H1 (cell line): ENCODE results near the gene LMNB1. TPM values are rescaled to one million over a fixed set of nuclear protein-coding genes. Genes with fewer than 3 reads are reported as not detected.

ENCODE experiments used
- CTCF ChIA-PET: fragments of 300-600 bp; sonication (Branson Sonifier 250); formaldehyde crosslinking; loops from one replicate; lab custom pipeline; 2021; ENCODE audit not compliant: partially characterized antibody; lab: Charles Lee
- POLR2A ChIA-PET: fragments of 300-600 bp; sonication (Branson Sonifier 250); formaldehyde crosslinking; loops from one replicate; lab custom pipeline; 2021; ENCODE audit warnings: inconsistent platforms; ENCODE audit not compliant: partially characterized antibody; lab: Charles Lee
- DNase-seq, 2 experiments: peaks; one replicate each; pipeline versions ENCODE4 v3.0.0 to v3.0.0-alpha.2; 2010 to 2022; ENCODE audit warnings: low spot score in 2 of 2, low read depth in 1 of 2, mixed read lengths in 1 of 2
- FAIRE-seq: peaks from 2 replicates; lab custom pipeline; 2011; peaks lifted over from hg19 to GRCh38; lab: Jason Lieb, UNC
- H2AFZ ChIP-seq: 2 replicates; pipeline ENCODE4 v1.8.1; 2012; ENCODE audit warnings: low read length, inconsistent platforms
- H2AK5ac ChIP-seq: 2 replicates; pipeline ENCODE4 v1.6.1; 2013; ENCODE audit warnings: low read depth, low read length
- H2BK120ac ChIP-seq: replicated peaks from 2 replicates; pipeline ENCODE3; 2013; ENCODE audit warnings: low read depth, low read length, inconsistent platforms
- H2BK12ac ChIP-seq: 2 replicates; pipeline ENCODE4 v1.6.1; 2013; ENCODE audit warnings: low read depth, low read length
- H2BK15ac ChIP-seq: 2 replicates; pipeline ENCODE4 v1.6.1; 2013; ENCODE audit warnings: low read length
- H2BK20ac ChIP-seq: 2 replicates; pipeline ENCODE4 v1.6.1; 2013; ENCODE audit warnings: low read length
- H2BK5ac ChIP-seq: 2 replicates; pipeline ENCODE4 v1.6.1; 2013; ENCODE audit warnings: low read depth, low read length
- H3K14ac ChIP-seq: 2 replicates; pipeline ENCODE4 v1.6.1; 2013; ENCODE audit warnings: inconsistent platforms; ENCODE audit not compliant: insufficient read length
- H3K18ac ChIP-seq: 2 replicates; pipeline ENCODE4 v1.6.1; 2013; ENCODE audit warnings: low read length; ENCODE audit errors: extremely low read depth
- H3K23ac ChIP-seq: 2 replicates; pipeline ENCODE4 v1.6.1; 2013; ENCODE audit warnings: inconsistent platforms; ENCODE audit not compliant: insufficient read length
- H3K23me2 ChIP-seq: 2 replicates; pipeline ENCODE4 v1.6.1; 2013; ENCODE audit warnings: low read depth, low read length
- H3K27ac ChIP-seq: 2 replicates; pipeline ENCODE4 v1.6.1; 2011; ENCODE audit warnings: low read depth, low read length, inconsistent platforms
- H3K27me3 ChIP-seq, 4 experiments: replicated peaks in 1 of 4; 1 replicate in 1 of 4; 2 replicates in 3 of 4; pipeline versions ENCODE4 v1.6.1 to v1.8.1; 2011 to 2013; ENCODE audit warnings: low read length in 3 of 4, mild to moderate bottlenecking in 3 of 4, inconsistent platforms in 2 of 4, mixed read lengths in 2 of 4, moderate library complexity in 1 of 4; ENCODE audit not compliant: control insufficient read depth in 3 of 4, insufficient read depth in 3 of 4; ENCODE audit errors: extremely low read depth in 1 of 4
- H3K36me3 ChIP-seq, 4 experiments: 2 replicates each; pipeline versions ENCODE4 v1.6.1 to v1.8.1; 2011 to 2013; ENCODE audit warnings: mild to moderate bottlenecking in 4 of 4, low read length in 3 of 4, moderate library complexity in 2 of 4, control low read depth in 1 of 4, inconsistent platforms in 1 of 4; ENCODE audit not compliant: insufficient read depth in 4 of 4, control insufficient read depth in 2 of 4
- H3K4ac ChIP-seq: replicated peaks from 2 replicates; pipeline ENCODE3; 2013; ENCODE audit warnings: low read length, low read depth, mixed read lengths, inconsistent platforms; ENCODE audit not compliant: insufficient read length
- H3K4me1 ChIP-seq, 4 experiments: replicated peaks in 1 of 4; 1 replicate in 1 of 4; 2 replicates in 3 of 4; pipeline versions ENCODE4 v1.6.1 to v1.8.1; 2011 to 2013; ENCODE audit warnings: low read length in 3 of 4, inconsistent platforms in 2 of 4, mixed read lengths in 1 of 4; ENCODE audit not compliant: insufficient read depth in 4 of 4, control insufficient read depth in 3 of 4
- H3K4me2 ChIP-seq, 2 experiments: 2 replicates each; pipeline versions ENCODE4 v1.6.1 to v1.8.1; 2011 to 2013; ENCODE audit warnings: low read depth in 2 of 2, low read length in 2 of 2, control low read depth in 1 of 2, inconsistent platforms in 1 of 2, mild to moderate bottlenecking in 1 of 2; ENCODE audit not compliant: insufficient read depth in 1 of 2
- H3K4me3 ChIP-seq, 4 experiments: fragments of 200-600, 300-600 bp in 1 of 4; sonication (generic), shearing (Covaris generic), sonication (Bioruptor Twin) in 1 of 4; 2 replicates each; pipeline versions ENCODE4 v1.5.1 to v1.8.1; 2011 to 2016; ENCODE audit warnings: low read length in 4 of 4, low read depth in 3 of 4, control low read depth in 2 of 4, inconsistent platforms in 2 of 4, mild to moderate bottlenecking in 2 of 4, mixed read lengths in 1 of 4, moderate library complexity in 1 of 4; ENCODE audit not compliant: insufficient read depth in 2 of 4; ENCODE audit errors: extremely low read depth in 1 of 4
- H3K56ac ChIP-seq: replicated peaks from 2 replicates; pipeline ENCODE3; 2013; ENCODE audit warnings: low read depth, mild to moderate bottlenecking, mixed read lengths, low read length, inconsistent platforms; ENCODE audit not compliant: insufficient read length
- H3K79me1 ChIP-seq: 2 replicates; pipeline ENCODE4 v1.6.1; 2013; ENCODE audit warnings: low read depth, low read length, control low read depth
- H3K79me2 ChIP-seq, 2 experiments: 2 replicates each; pipeline versions ENCODE4 v1.6.1 to v1.8.1; 2012 to 2013; ENCODE audit warnings: low read length in 2 of 2, mild to moderate bottlenecking in 2 of 2, inconsistent platforms in 1 of 2; ENCODE audit not compliant: insufficient read depth in 2 of 2, control insufficient read depth in 1 of 2
- H3K9ac ChIP-seq, 4 experiments: replicated peaks in 1 of 4; 1 replicate in 1 of 4; 2 replicates in 3 of 4; pipeline versions ENCODE4 v1.6.1 to v1.8.1; 2011 to 2013; ENCODE audit warnings: low read depth in 3 of 4, low read length in 3 of 4, control low read depth in 2 of 4, mild to moderate bottlenecking in 2 of 4, moderate library complexity in 2 of 4, inconsistent platforms in 1 of 4; ENCODE audit errors: extremely low read depth in 1 of 4
- H3K9me3 ChIP-seq, 2 experiments: 2 replicates each; pipeline versions ENCODE4 v1.6.1 to v1.8.1; 2012 to 2013; ENCODE audit warnings: mild to moderate bottlenecking in 2 of 2, moderate library complexity in 2 of 2, control low read depth in 1 of 2, inconsistent platforms in 1 of 2, low read depth in 1 of 2, low read length in 1 of 2, mixed read lengths in 1 of 2; ENCODE audit not compliant: insufficient read depth in 2 of 2
- H4K20me1 ChIP-seq, 2 experiments: replicated peaks in 1 of 2; 2 replicates each; pipeline versions ENCODE3 to v1.8.1; 2011 to 2013; ENCODE audit warnings: inconsistent platforms in 2 of 2, low read length in 2 of 2, mild to moderate bottlenecking in 1 of 2; ENCODE audit not compliant: insufficient read depth in 2 of 2, control insufficient read depth in 1 of 2
- H4K5ac ChIP-seq: 2 replicates; pipeline ENCODE4 v1.6.1; 2013; ENCODE audit warnings: low read length, low read depth, mixed read lengths, inconsistent platforms; ENCODE audit not compliant: insufficient read length
- H4K8ac ChIP-seq: 2 replicates; pipeline ENCODE4 v1.8.0; 2013; ENCODE audit warnings: mild to moderate bottlenecking, moderate library complexity, low read length, inconsistent platforms; ENCODE audit not compliant: insufficient read depth; ENCODE audit errors: extremely low read depth
- H4K91ac ChIP-seq: replicated peaks from 2 replicates; pipeline ENCODE3; 2013; ENCODE audit warnings: low read length, mixed read lengths, inconsistent platforms; ENCODE audit not compliant: insufficient read length
- CEBPB ChIP-seq: IDR thresholded peaks from 2 replicates; pipeline ENCODE4 v1.6.1; 2012; ENCODE audit warnings: low read depth, low read length
- GABPA ChIP-seq: IDR thresholded peaks from 2 replicates; pipeline ENCODE4 v1.6.1; 2011; ENCODE audit warnings: mild to moderate bottlenecking, low read length, moderate library complexity, borderline replicate concordance; ENCODE audit not compliant: insufficient read depth
- JUN ChIP-seq: IDR thresholded peaks from 2 replicates; pipeline ENCODE4 v1.6.1; 2011; ENCODE audit warnings: low read depth, mild to moderate bottlenecking, improper control_type of control experiment, low read length
- MAFK ChIP-seq: IDR thresholded peaks from 2 replicates; pipeline ENCODE4 v1.6.1; 2012; ENCODE audit warnings: low read depth, mild to moderate bottlenecking, improper control_type of control experiment, low read length
- MAX ChIP-seq: IDR thresholded peaks from 2 replicates; pipeline ENCODE4 v1.6.1; 2012; ENCODE audit warnings: inconsistent platforms
- POU5F1 ChIP-seq: IDR thresholded peaks from 2 replicates; pipeline ENCODE4 v1.6.1; 2011; ENCODE audit warnings: low read depth, mild to moderate bottlenecking, low read length, moderate library complexity
- RFX5 ChIP-seq: IDR thresholded peaks from 2 replicates; pipeline ENCODE4 v1.6.1; 2011; ENCODE audit warnings: low read depth, low read length, improper control_type of control experiment, borderline replicate concordance
- RXRA ChIP-seq: IDR thresholded peaks from 2 replicates; pipeline ENCODE4 v1.6.1; 2011; ENCODE audit warnings: low read depth, mild to moderate bottlenecking, low read length, moderate library complexity; ENCODE audit not compliant: insufficient read depth
- SIN3A ChIP-seq, 2 experiments: IDR thresholded peaks in 1 of 2; conservative IDR thresholded peaks in 1 of 2; 2 replicates each; pipeline ENCODE4 v1.6.1; 2011 to 2012; ENCODE audit warnings: low read length in 2 of 2, improper control_type of control experiment in 1 of 2, low read depth in 1 of 2, mild to moderate bottlenecking in 1 of 2
- SIRT6 ChIP-seq: IDR thresholded peaks from one replicate; pipeline ENCODE4 v1.7.1; 2012; ENCODE audit warnings: low read length, inconsistent platforms
- SP2 ChIP-seq: IDR thresholded peaks from 2 replicates; pipeline ENCODE4 v1.6.1; 2012; ENCODE audit warnings: mild to moderate bottlenecking, low read length, inconsistent platforms
- SP4 ChIP-seq: IDR thresholded peaks from 2 replicates; pipeline ENCODE4 v1.6.1; 2012; ENCODE audit warnings: low read length, inconsistent platforms
- TAF1 ChIP-seq: IDR thresholded peaks from 2 replicates; pipeline ENCODE4 v1.6.1; 2011; ENCODE audit warnings: mild to moderate bottlenecking, low read depth, low read length
- TAF7 ChIP-seq: optimal IDR thresholded peaks from 2 replicates; pipeline ENCODE3; 2011; ENCODE audit warnings: low read depth, mild to moderate bottlenecking, inconsistent platforms, low read length, moderate library complexity, borderline replicate concordance
- TCF12 ChIP-seq: IDR thresholded peaks from 2 replicates; pipeline ENCODE4 v1.6.1; 2011; ENCODE audit warnings: low read depth, mild to moderate bottlenecking, low read length
- TEAD4 ChIP-seq: IDR thresholded peaks from 2 replicates; pipeline ENCODE4 v1.6.1; 2012; ENCODE audit warnings: low read depth, low read length, inconsistent platforms, mixed read lengths
- whole genome bisulfite sequencing, 2 experiments: shearing (Covaris generic) in 1 of 2; methylation state at CpG; one replicate each; pipeline versions ENCODE4 v1.1.6 to v1.1.7; 2013 to 2015; ENCODE audit warnings: low lambda C conversion rate in 2 of 2, mixed read lengths in 2 of 2, inconsistent platforms in 1 of 2, low coverage in 1 of 2, missing lambda C conversion rate in 1 of 2; ENCODE audit not compliant: insufficient replicate concordance in 2 of 2, insufficient coverage in 1 of 2, insufficient read length in 1 of 2; ENCODE audit errors: extremely low coverage in 1 of 2, missing lambda C conversion rate in 1 of 2; 5-methylcytosine and 5-hydroxymethylcytosine counted together
- polyA plus RNA-seq, 7 experiments: library from polyadenylated mRNA; depleted of rRNA in 3 of 7; stranded (reverse) in 5 of 7; unstranded in 2 of 7; fragments of >200 nt in 5 of 7; fragments of 200-250 nt in 2 of 7; gene quantifications; 1 replicate in 5 of 7; 2 replicates in 1 of 7; 4 replicates in 1 of 7; pipeline versions ENCODE4 v1.2.1 to v1.2.3, GENCODE V29; 2011 to 2013; ENCODE audit warnings: missing spikeins in 2 of 7, mixed read lengths in 2 of 7
- total RNA-seq: library from RNA; stranded (reverse); fragmentation: NEBNext Ultra II Directional; extraction: Animal tissue kit (Norgen Biotek cat#: 25700); gene quantifications from 2 replicates; pipeline ENCODE4 v1.2.1, GENCODE V29; 2021

Gene LMNB1
- total and polyA plus RNA-seq, 2 of the 8 experiments (the other 6 are each of a cell fraction or from before 2014, with no cell fraction given) = 73.5 to 225 TPM

GRCh38 chr5:126878634-126879033 lies 101.7 kb downstream of the LMNB1 start:
- 81% methylated on average over 4 of the region's 4 CpGs; no CpG with 5 or more reads in 1 of the 2 experiments for WGBS, 2 experiments
- H2BK15ac ChIP-seq = no peak overlapping the region
- H4K8ac ChIP-seq = no peak overlapping the region
- ChIA-PET CTCF (no interaction called here), POLR2A (interaction anchor here (0.6 kb wide), 1 partner anchor 275 kb away, joined by 3 read pairs; no protein-coding TSS in a partner anchor)
- no peak overlapping the region for H2BK120ac ChIP-seq
- no peak overlapping the region for H3K4me2 ChIP-seq
- no peak overlapping the region for H4K91ac ChIP-seq
- H3K79me2 ChIP-seq = no peaks in the 10 kb centered on the region
- no peak overlapping the region for H2BK5ac ChIP-seq
- no peak overlapping the region for H2BK12ac ChIP-seq
- FAIRE-seq (no peak), DNase-seq (no peak)
- H3K4me1 ChIP-seq = peaks cover 0 to 6% (median 4%) of the 10 kb centered on the region in 4 experiments; a peak in 2 of 7 replicates
- no peak overlapping the region for H3K4ac ChIP-seq
- H3K4me3 ChIP-seq = no peak overlapping the region
- no peaks in the 10 kb centered on the region for H3K36me3 ChIP-seq
- no peaks in the 10 kb centered on the region for H3K79me1 ChIP-seq
- no peak overlapping the region for H3K56ac ChIP-seq
- H3K27ac ChIP-seq = no peak overlapping the region
- H2AK5ac ChIP-seq = no peak overlapping the region
- no peaks in the 10 kb centered on the region for H3K9me3 ChIP-seq
- no peaks in the 10 kb centered on the region for H3K23me2 ChIP-seq
- H4K5ac ChIP-seq = no peak overlapping the region
- H2AFZ ChIP-seq = no peak overlapping the region
- H2BK20ac ChIP-seq = no peak overlapping the region
- H3K14ac ChIP-seq = no peak overlapping the region
- no peak overlapping the region for H3K23ac ChIP-seq
- no peaks in the 10 kb centered on the region for H3K27me3 ChIP-seq
- no peaks in the 10 kb centered on the region for H4K20me1 ChIP-seq
- H3K9ac ChIP-seq = no peak overlapping the region
- H3K18ac ChIP-seq = no peak overlapping the region
- TF ChIP-seq SP2 (no peak), TEAD4 (no peak), TCF12 (no peak), TAF7 (no peak), MAX (no peak), JUN (no peak), MAFK (no peak), SP4 (no peak), SIRT6 (no peak), RXRA (no peak), SIN3A (conservative IDR thresholded peaks at IDR 0.05 in 1 of 2, IDR thresholded peaks at IDR 0.05 in 1 of 2; ENCODE audit: low read depth in 1 of 2, low read length in 2 of 2) (no peak), CEBPB (no peak), POU5F1 (no peak), RFX5 (no peak), TAF1 (no peak), GABPA (no peak)
